ENCODE results near the gene RAB3C.

Gene RAB3C

GRCh38 chr5:58606064-58606463 lies 23.2 kb downstream of the RAB3C start:
- in situ Hi-C loops (cut with HindIII; ENCODE audit: low sequenced_read_pairs), result no loop called here
- no peak overlapping the region for H3K4me3 ChIP-seq (ENCODE audit: low read depth, low read length)
- TF ChIP-seq CTCF (IDR thresholded peaks at IDR 0.05; ENCODE audit: low read depth, low read length), result no peak
- DNase-seq (ENCODE audit: low read depth, low spot score), result no peak

- H3K4me3 ChIP-seq (ENCODE audit: low read depth, low read length), result no peak overlapping the region
- DNase-seq (ENCODE audit: low read depth, low spot score), result no peak
- TF ChIP-seq CTCF (IDR thresholded peaks at IDR 0.05; ENCODE audit: low read depth, low read length), result no peak
- in situ Hi-C loops (cut with HindIII; ENCODE audit: low sequenced_read_pairs), result no loop called here
These were observed 33.1 kb downstream of the RAB3C start for GRCh38 chr5:58615972-58616371.

GRCh38 chr5:58617241-58617640 lies 34.4 kb downstream of the RAB3C start:
- no peak for TF ChIP-seq CTCF (IDR thresholded peaks at IDR 0.05; ENCODE audit: low read depth, low read length)
- DNase-seq (ENCODE audit: low read depth, low spot score), result no peak
- no peak overlapping the region for H3K4me3 ChIP-seq (ENCODE audit: low read depth, low read length)
- in situ Hi-C loops (cut with HindIII; ENCODE audit: low sequenced_read_pairs), result no loop called here

- H3K4me3 ChIP-seq (ENCODE audit: low read depth, low read length), result no peak overlapping the region
- in situ Hi-C loops (cut with HindIII; ENCODE audit: low sequenced_read_pairs), result no loop called here
- no peak for DNase-seq (ENCODE audit: low read depth, low spot score)
- TF ChIP-seq CTCF (IDR thresholded peaks at IDR 0.05; ENCODE audit: low read depth, low read length), result no peak
These were observed 37.5 kb downstream of the RAB3C start for GRCh38 chr5:58620336-58620735.

GRCh38 chr5:58622936-58623871 lies 40.3 kb downstream of the RAB3C start:
- H3K4me3 ChIP-seq (ENCODE audit: low read depth, low read length), result no peak overlapping the region
- in situ Hi-C loops (cut with HindIII; ENCODE audit: low sequenced_read_pairs), result no loop called here
- TF ChIP-seq CTCF (IDR thresholded peaks at IDR 0.05; ENCODE audit: low read depth, low read length), result no peak
- DNase-seq (ENCODE audit: low read depth, low spot score), result no peak

- no peak for DNase-seq (ENCODE audit: low read depth, low spot score)
- TF ChIP-seq CTCF (IDR thresholded peaks at IDR 0.05; ENCODE audit: low read depth, low read length), result no peak
- H3K4me3 ChIP-seq (ENCODE audit: low read depth, low read length), result no peak overlapping the region
- in situ Hi-C loops (cut with HindIII; ENCODE audit: low sequenced_read_pairs), result no loop called here
These were observed 45.8 kb downstream of the RAB3C start for GRCh38 chr5:58628626-58629025.
